ENCODE data around the gene NSL1.

The NSL1 gene

DNA sequence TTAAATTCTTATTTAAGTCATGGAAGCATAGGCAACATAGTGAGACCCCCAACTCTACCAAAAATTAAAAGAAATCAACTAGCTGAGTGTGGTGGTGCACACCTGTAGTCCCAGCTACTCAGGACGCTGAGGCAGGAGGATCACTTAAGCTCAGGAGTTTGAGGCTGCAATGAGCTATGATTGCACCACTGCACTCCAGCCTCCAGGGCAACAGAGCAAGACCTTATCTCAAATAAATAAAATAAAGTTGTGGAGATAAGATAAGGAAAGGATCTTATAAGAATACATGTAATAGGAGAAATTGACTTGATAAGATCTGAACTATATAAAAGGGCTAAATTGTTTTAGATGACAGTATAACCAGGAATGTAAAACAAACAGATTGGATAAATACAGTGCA, 89.7 kb downstream of the NSL1 start:
- DNase-seq, result no peak

DNA sequence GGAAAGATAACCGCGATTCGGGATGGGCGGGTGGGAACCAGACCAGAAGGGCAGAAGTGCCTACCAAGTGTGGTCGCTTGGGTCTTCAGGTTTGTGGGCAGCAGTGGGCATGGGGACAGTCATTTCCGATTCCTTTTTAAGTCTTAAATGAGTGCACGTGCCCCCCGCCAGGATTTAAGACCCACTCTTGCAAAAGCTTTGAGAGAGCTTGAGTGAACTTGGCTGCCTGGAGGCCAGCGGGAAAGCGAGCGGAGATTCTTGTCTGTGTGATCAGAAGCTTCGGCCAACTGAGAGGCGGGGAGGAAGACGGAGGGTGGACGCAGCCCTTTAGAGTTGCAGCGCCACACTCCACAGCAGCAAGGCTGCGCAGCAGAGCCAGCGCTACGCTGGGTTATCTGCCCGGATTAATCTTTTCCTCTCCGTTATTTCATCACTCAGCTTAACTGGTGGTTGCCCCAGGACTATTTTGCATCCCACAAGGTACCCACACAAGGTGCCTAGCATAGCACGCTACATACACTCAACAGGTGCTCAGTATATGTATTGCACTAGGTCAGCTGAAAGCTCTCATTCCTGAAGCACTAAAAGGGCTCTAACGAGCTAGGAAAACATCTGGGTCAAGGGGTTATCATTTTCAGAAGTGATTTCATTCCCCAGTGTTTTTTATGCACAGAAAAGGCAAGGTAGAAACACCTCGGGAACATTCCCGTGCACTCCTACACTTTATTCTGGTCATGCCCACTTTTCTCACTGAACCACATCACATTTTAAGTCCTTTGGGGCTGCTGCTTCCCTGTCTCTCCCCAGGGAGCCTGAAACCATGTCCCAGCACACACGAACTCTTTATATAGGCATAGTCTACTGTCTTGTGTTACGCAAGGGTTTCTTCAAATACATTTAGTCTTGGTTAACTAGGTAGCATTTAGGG, 90.4 kb downstream of the NSL1 start:
- no peak for DNase-seq

DNA sequence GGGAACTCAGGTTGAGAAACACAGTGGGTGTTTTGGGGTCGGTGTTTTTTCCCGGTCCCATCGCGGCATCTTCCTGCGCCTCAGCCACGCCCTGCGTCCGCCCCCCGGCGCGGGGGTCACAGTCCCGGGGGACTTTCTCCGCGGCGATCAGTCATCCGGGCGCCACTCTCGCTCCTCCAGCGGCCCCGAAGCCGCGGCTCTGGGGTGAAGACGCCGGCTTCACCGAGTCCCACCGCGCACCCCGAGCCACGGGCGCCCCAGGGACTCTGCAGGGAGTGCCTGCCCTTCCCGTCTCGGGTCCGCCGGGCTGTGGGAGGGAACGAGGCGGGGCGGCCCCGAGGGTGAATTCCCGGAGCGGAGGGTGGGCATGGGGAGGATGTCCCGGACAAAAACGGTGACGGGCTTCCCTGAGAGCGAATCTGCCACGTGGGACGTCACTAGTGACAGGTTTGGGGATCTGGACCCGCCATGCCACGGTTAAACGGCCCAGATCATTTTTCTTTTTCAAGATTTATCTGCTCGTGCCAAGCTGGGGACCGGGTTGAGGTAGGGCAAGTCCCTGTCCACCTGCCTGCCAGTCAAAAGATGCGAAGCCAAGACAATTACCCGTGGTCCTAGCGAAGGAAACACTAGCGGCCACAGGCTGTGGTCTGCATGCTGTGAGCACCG, 91.2 kb downstream of the NSL1 start:
- no peak for DNase-seq

DNA sequence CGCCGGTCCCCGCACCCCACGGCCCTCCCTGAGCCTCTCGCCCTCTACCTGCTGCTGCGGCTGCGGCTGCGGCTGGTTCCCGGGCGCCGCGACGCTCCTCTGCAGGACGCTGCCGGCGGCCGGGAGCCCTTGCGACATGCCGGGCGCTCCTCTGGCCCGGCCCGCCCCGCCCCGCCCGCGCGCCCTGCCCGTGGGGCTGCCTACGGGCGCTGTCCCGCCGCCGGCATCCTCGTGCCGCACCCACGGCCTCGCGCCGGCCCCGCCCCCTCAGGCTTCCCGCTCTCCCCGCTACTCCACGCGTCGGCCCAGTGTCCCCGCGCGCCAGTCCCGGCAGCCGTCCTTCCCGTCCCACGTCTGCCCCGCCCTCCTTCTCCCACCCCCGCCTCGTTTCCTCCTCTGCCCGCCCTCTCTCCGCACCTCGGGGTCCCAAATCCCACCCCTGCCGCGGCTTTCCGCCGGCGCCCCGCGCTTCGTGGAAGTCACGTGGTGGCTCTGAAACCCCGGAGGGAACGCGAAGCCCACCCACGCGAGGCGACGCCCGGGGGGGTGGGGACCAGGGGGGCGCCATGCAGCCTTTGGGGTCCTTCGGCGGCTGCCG, 91.9 kb downstream of the NSL1 start, which contains the start of gene BATF3:
BATF3 (minus strand) TSS at position 216 of the 598 bp plus-strand sequence; CDS start at position 138, 78 bp downstream.
- no peak for DNase-seq

DNA sequence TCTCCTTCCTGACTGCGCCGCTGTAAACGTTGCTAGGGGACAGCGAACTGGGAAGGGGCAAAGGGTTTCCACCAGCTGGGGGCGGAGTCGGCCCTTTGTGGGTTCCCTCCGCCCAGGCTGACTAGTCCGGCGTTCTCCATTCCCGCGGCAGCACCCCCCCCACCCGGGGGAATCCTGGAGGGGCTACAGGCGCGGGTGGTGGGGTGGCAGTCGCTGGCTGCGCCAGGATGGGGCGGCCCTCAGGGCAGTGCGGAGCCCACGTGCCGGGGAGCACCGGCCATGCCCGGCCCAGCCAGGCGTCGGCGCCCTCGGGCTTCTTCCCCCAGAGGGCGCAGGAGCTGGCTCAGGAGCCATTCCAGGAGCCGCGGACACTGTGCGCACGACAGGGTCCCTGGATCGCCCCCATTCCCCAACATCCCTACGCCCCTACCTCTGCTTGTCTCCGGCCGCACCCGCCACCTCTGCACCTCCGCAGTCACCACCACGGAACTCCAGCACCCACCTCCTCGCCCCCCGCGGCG, 92.4 kb downstream of the NSL1 start:
- no peak for DNase-seq

DNA sequence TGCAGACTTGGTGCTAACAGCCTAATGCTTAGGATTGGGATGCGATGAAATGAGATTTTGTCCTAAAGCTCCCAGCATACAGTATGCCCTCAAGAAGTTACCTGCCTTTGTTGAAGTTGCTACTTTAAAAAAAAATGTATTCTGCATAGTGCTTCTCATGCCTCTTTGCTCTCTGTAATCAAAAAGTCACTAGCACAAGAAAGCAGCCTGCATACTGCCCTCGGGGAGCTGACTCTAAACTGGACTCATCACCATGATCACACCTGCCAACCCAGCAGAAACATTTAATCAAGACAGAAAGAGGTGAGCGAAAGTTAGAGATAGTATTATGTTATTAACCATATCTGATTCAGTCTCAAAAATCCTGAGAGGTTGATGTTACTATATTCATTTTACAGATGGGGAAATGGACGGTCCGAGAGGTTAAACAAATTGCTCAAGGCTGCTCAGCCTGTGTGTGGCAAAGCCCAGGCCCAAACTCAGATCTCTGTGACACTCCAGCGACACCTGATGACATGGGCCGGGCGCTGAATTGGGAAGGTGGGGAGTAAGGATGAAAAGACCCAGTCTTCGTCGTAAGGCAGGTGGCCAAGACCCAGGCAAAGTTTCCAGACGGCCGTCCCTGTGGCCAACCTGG, 93.0 kb downstream of the NSL1 start:
- DNase-seq, result no peak

DNA sequence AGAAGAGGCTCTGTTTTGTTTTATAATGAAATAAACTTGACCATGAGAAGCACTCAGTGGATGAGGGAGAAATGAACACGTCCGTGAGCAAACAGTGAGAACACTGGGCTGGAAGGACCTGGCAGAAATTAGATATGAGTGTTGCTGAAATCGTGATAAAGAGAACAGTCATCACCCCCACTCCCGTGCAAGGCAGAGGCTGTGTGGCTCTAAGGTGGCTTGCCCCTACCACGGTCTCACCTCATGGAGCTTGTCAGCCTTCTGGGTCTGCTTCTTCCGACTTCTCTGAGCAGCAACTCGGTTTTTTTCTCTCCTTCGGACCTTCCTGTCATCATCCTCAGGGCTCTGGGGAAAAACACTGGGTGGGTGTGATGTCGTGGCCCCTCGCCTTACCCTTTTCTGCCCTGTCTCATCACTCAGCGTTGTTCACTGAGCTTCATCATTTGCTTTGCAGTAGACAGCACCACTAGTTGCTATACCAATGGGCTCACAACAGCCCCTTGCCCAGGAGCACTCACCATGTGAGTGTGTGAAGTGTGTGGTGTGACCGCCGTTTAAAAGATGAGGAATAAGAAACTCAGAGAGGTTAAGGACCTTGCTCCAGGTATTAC, 94.8 kb downstream of the NSL1 start:
- DNase-seq, result no peak

DNA sequence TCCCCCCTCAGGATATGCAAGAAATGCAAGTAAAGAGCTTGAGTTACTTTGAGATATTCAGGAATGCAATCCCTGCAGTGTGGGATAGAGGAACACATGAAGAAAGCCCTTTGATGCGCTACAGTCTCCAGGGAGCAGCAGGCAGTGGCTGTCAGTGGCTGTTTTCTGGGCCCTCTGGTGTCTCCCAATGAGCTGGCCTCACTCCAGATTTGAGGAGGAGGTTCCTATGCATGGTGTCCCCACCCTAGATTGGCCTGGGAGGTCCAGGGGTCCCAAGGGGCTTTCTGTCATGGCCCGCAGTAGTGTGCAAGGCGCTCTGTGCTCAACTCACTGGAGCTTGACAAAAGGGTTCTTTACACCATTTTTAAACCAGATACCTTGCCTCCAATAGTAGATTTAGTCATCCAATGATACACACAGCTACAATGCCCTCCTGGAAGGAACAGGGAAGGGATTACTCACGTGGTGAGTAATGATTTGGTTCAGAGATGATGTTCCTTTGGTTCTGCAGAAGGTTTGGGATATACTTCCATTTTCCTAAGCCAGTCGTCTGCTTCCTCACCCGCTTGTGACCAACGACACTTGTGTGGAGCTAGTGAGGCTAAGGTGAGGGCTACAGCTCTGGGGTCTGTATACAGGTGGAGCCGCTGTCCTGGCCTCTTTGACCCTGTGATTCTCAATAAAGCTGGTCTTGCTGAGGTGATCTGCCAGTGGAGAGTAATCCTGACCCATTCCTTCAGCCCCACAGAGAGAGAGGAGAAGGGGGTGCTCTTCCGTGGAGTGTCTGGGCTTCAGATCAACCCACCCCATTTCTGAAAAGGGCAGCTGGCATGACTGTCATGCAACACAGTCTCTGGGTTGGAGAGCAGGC, 98.6 kb downstream of the NSL1 start:
- DNase-seq, result no peak

DNA sequence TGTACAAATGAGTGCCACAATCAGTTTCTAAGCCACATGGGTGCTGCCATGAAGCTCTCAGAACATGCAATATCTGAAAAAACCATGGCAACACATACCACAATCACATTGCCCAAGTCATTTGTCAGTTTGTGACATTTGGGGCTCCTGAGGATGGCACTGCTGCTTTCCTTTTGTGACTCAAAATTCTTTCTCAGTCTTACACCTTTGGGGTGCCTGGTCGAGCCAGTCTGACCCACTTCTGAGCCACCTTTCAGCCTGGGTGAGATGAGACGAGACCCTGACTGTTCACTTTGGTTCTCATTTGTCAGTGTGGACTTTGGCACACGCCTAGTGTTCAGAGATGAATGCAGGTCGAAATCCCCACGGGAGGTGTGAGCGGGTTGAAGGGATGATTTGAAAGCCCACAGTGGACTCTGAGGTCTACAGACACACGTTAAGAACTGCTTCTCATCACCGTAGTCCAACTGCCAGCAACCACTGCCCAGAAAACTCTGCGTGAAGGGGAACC, 100.0 kb downstream of the NSL1 start:
- DNase-seq, result no peak

DNA sequence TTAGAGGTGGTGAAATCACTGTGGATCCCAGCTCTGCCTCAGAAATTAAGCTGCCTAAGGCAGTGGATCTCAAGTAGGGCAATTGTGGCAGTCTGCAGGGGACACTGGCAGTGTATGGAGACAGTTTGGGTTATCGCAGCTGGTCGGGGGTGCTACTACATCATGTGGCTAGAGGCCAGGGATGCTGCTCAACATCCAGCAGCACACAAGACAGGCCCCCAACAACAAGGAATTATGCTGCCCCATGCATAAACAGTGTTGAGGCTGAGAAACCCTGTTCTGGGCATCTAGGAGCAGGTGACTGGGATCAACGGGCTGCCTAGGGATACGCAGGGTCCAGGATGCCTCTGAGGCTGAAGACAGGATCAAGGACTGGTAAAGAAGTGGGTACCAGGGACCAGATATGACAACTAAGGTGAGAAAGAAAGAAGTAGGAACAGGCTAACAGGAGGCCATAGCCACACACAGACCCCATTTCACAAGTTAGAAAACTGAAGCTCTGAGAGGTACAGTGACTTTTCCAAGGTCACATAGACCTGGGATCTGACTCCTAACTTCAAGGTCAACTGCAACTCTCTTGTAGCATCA, 100.7 kb downstream of the NSL1 start:
- no peak for DNase-seq

DNA sequence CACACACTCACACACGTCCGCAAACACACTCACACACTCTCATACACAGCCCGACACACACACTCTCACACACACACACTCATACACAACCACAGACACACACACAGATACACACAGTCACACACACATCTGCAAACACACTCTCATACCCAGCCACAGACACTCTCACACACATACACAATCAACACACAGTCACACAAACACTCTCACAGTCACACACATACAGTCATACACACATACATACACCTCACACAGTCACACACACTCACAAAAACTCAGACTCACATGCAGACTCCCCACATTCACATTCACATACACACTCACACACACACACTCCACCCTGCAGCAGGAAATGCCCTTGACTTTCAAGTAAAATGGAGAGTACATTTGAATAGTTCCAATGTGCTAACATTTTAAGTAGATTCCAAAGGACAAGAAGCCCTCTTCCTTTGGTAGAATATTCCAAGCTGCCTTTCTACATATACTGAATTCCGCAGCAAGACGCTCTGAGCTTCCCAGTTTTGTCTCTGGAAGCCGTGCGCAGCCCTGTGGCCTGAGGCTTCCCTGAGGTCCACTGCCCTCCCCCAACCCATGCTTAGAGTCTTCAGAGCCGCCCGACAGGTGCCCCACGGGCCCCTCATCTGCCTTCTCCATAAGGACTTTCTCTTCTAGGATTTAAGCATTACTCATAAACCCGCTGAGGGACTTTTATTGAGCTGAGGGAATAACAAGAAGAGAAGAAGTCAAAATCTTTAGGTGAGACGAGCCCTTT, 101.6 kb downstream of the NSL1 start:
- DNase-seq, result no peak

DNA sequence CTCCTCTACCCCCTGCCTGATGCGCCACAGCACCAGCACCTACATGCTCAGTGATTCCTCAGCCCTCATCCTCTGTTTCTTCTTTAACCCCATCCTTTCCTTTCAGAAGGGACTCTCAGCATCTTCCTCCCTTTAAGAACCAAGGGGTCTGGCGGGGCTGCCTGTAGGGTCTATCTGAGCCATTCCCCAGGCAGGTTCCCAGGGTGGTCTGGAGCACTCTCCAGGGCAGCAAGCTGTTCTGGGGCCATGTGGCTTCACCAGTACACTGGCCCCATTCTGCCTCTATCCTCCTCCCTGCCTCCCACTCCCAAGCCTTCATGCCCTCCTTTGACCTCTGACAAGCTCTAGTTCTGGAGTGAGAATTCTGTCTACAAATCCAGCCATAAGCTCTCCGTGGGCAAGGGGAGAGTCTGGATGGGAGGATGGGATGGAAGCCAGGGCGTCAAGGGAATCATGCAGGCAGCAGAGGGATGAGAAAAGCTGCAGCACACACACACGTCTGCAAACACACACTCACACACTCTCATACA, 102.3 kb downstream of the NSL1 start:
- DNase-seq, result no peak

DNA sequence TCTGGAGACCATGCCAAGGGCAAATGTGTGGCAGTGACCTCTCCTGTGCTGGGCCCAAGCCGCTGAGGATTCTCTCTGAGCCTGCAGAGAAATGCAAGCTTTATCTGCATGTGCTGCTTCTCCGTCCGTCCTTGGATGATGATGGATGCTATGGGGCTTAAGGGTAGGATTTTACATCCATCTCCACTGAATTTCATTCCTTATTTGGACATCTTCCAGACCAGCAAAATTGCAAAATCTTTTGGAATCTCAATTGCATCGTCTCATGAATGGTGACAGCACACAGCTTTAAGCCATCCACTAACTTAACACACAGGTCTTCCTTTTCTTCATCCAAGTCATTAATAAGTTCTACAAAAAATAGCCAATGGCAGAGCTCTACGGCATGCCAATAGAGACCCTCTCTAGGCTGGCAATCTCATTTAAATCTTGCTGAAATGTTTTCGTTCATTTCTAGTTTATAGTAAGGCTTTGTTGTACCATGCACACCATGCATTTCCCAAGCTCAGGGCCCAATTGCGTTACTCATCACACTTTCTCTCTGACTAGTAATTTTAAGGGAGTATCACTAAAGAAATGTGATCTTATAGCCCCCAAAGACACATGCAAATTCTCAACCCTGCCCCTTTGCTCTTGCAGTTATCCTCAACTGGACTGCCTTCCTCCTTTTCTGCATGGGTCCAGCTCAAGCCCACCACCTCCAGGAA, 103.1 kb downstream of the NSL1 start:
- no peak for DNase-seq

DNA sequence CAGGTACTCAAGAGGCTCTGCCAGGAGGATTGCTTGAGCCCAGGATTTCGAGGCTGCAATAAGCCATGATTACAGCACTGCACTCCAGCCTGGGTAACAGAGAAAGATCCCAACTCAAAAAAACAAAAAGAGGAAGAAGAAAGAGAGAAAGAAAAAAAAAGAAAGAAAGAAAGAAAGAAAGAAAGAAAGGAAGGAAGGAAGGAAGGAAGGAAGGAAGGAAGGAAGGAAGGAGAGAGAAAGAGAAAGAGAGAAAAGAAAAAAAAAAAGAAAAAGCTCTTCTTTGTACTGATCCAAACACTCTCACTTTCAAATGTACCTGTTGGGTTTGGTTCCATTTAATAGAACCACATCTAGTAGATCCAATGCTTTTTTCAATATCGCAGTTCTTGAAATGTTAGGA, 103.8 kb downstream of the NSL1 start:
- DNase-seq, result no peak

DNA sequence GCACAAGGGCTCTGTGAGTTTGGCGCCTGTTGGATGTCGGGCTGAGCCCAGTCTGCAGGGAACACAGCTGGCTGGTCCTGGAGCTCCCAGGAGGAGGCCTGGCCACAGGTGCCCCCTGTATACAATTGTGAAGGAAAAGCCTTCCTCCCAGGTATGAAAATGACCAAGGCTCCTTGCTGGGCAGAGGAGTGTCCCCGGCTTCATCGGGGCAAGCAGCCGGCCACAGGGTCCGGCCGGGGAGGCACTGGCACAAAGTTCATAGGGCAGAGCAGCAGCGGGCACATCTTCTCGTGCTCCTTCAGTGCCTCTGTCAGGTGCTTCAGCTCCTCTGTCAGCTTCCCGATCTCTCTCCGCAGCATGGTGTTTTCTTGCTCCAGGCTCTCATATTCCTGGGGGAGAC, 105.0 kb downstream of the NSL1 start:
- DNase-seq, result no peak

DNA sequence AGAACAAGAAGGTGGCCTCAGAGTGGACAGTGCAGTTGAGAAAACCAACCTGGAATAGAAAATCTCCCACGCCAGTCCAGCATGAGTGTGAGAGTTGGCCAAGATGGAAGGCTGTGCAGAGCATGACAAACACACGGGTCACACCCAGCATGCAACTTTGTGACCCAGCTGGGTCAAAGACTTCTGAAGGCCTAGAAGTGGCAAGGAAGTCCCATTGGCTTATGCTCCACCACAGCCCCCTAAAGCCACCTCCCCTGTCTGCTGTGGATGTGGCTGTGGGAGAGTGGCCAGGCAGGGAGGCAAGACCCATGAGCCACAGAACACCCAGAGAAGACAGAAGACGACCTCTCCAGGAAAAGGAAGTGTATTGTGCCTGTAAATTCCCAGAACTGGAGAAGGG, 105.5 kb downstream of the NSL1 start:
- DNase-seq, result no peak

DNA sequence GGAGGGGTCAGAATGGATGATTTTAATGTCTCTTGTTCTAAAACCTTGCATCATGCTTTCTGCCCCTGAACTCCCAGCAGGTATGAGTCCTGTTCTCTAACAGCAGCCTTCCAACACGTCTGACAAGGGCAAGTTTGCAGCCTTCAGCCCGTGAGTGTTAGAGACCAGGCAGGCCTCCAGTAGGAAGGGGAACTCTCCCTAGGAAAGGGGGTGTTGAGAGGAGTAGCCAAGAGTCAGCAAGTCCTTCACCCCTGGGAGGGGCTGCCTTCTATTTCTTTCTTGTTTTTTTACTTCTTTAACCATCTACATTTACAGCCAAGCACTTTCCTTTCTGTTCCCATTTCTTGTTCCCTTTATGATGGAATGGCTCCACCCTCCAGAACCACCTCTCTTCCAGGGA, 106.1 kb downstream of the NSL1 start:
- no peak for DNase-seq

DNA sequence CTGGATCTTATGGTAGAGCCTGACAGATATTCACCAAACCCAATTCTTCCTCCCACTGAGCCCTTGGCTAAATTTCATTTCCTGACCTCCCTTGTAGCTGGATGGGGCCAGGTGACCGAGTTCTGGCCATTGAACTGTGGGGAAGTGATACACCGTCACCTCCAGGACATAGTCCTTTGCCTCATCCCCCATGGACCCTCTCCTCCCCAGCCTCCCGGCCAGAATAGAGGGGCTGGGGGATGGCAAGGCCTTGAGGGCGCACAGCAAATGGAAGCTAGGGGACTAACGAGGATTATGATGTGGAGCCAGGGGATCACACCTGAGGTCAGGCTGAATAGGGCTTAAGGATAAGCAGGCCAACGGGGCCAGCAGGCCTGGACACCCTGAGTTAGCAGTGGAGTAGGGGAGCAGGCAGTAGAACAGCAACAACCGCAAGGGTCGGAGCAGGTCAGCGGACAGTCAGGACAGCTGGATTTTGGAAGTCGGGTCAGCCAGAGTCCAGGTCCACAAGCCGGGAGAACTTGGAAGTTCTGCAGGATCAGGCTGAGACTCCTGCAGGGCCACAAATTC, 107.0 kb downstream of the NSL1 start:
- DNase-seq, result no peak

DNA sequence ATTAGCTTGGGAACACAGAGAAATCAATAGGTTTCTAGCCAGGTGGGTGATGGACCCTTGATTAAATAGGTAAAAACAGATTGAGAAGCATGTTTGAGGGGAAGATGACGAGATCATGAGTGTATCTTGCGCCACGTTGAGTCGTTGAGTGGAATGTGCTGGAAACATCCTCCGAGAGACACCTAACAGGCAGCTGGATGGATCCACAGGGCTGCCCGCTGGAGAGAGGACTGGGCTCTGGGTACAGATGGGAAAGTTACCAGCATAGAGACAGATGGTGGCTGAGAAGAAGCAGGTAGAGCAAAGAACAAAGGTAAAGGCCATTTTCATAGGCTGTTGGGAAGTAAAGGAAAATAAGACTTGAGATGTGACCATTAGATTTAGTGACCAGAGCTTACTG, 107.5 kb downstream of the NSL1 start:
- no peak for DNase-seq

All from NCI-H1417 treated with DMSO at 0.1 percent for 48 hours (cell line).